H1 (cell line): ENCODE data around the gene POPDC2.

ENCODE experiments used
- BRCA1 ChIP-seq: IDR thresholded peaks from 2 replicates; pipeline ENCODE4 v1.6.1; 2012; ENCODE audit warnings: low read depth, low read length, improper control_type of control experiment
- CBX5 ChIP-seq: fragments of 300-800, 300-1000 bp; sonication (generic); IDR thresholded peaks from 2 replicates; pipeline ENCODE4 v1.7.1; 2016; ENCODE audit warnings: antibody characterized with exemption, low read length, low read depth
- CEBPB ChIP-seq: IDR thresholded peaks from 2 replicates; pipeline ENCODE4 v1.6.1; 2012; ENCODE audit warnings: low read depth, low read length
- CHD2 ChIP-seq: IDR thresholded peaks from 2 replicates; pipeline ENCODE4 v1.6.1; 2012; ENCODE audit warnings: low read length, improper control_type of control experiment
- CTCF ChIP-seq, 3 experiments: IDR thresholded peaks; 1 replicate in 2 of 3; 2 replicates in 1 of 3; pipeline versions ENCODE4 v1.5.1 to v1.6.1; 2011; ENCODE audit warnings: low read length in 3 of 3, mild to moderate bottlenecking in 3 of 3, inconsistent platforms in 2 of 3, low read depth in 1 of 3, moderate library complexity in 1 of 3; ENCODE audit not compliant: insufficient read depth in 1 of 3; ENCODE audit errors: control extremely low read depth in 1 of 3
- EP300 ChIP-seq, 2 experiments: IDR thresholded peaks; 1 replicate in 1 of 2; 2 replicates in 1 of 2; pipeline ENCODE4 v1.6.1; 2011 to 2012; ENCODE audit warnings: low read depth in 2 of 2, low read length in 2 of 2, mild to moderate bottlenecking in 2 of 2, borderline replicate concordance in 1 of 2, inconsistent platforms in 1 of 2, moderate library complexity in 1 of 2
- EZH2 ChIP-seq: fragments of 200-600 bp; sonication (generic); IDR thresholded peaks from 2 replicates; pipeline ENCODE4 v1.7.1; 2012; ENCODE audit warnings: low read depth, mild to moderate bottlenecking, moderate library complexity, low read length, inconsistent platforms; ENCODE audit not compliant: severe bottlenecking
- FOSL1 ChIP-seq: IDR thresholded peaks from 2 replicates; pipeline ENCODE4 v1.6.1; 2011; ENCODE audit warnings: mild to moderate bottlenecking, low read depth, low read length, moderate library complexity; ENCODE audit not compliant: insufficient read depth
- MAX ChIP-seq: IDR thresholded peaks from 2 replicates; pipeline ENCODE4 v1.6.1; 2012; ENCODE audit warnings: inconsistent platforms
- POLR2A ChIP-seq, 2 experiments: IDR thresholded peaks; 1 replicate in 1 of 2; 2 replicates in 1 of 2; pipeline ENCODE4 v1.6.1; 2011; ENCODE audit warnings: low read depth in 2 of 2, low read length in 2 of 2, mild to moderate bottlenecking in 2 of 2; ENCODE audit errors: control extremely low read depth in 1 of 2
- POLR2AphosphoS5 ChIP-seq: IDR thresholded peaks from 2 replicates; pipeline ENCODE4 v1.6.1; 2011; ENCODE audit warnings: low read depth, low read length
- RAD21 ChIP-seq, 2 experiments: IDR thresholded peaks in 1 of 2; conservative IDR thresholded peaks in 1 of 2; 2 replicates each; pipeline ENCODE4 v1.6.1; 2011; ENCODE audit warnings: low read depth in 2 of 2, low read length in 2 of 2, improper control_type of control experiment in 1 of 2, inconsistent platforms in 1 of 2, mild to moderate bottlenecking in 1 of 2, moderate library complexity in 1 of 2
- SIN3A ChIP-seq, 2 experiments: IDR thresholded peaks in 1 of 2; conservative IDR thresholded peaks in 1 of 2; 2 replicates each; pipeline ENCODE4 v1.6.1; 2011 to 2012; ENCODE audit warnings: low read length in 2 of 2, improper control_type of control experiment in 1 of 2, low read depth in 1 of 2, mild to moderate bottlenecking in 1 of 2
- TEAD4 ChIP-seq: IDR thresholded peaks from 2 replicates; pipeline ENCODE4 v1.6.1; 2012; ENCODE audit warnings: low read depth, low read length, inconsistent platforms, mixed read lengths

- TF ChIP-seq POLR2AphosphoS5: no peak
- no peak for TF ChIP-seq TEAD4
- no peak for TF ChIP-seq POLR2A (IDR thresholded peaks at IDR 0.05; ENCODE audit: control extremely low read depth in 1 of 2, low read depth in 2 of 2, low read length in 2 of 2)
- no peak for TF ChIP-seq CBX5
- TF ChIP-seq CTCF (IDR thresholded peaks at IDR 0.05; ENCODE audit: control extremely low read depth in 1 of 3, insufficient read depth in 1 of 3, low read depth in 1 of 3, low read length in 3 of 3): no peak
- no peak for TF ChIP-seq CEBPB
- TF ChIP-seq SIN3A (conservative IDR thresholded peaks at IDR 0.05 in 1 of 2, IDR thresholded peaks at IDR 0.05 in 1 of 2; ENCODE audit: low read depth in 1 of 2, low read length in 2 of 2): no peak
- no peak for TF ChIP-seq EZH2
- no peak for TF ChIP-seq MAX
- TF ChIP-seq EP300 (IDR thresholded peaks at IDR 0.05; ENCODE audit: borderline replicate concordance in 1 of 2, low read depth in 2 of 2, low read length in 2 of 2): no peak
- TF ChIP-seq CHD2: no peak
- no peak for TF ChIP-seq RAD21 (IDR thresholded peaks at IDR 0.05 in 1 of 2, conservative IDR thresholded peaks at IDR 0.05 in 1 of 2; ENCODE audit: low read depth in 2 of 2, low read length in 2 of 2)
- no peak for TF ChIP-seq FOSL1
- no peak for TF ChIP-seq BRCA1
These were observed 4.0 kb upstream of the POPDC2 start for GRCh38 chr3:119664370-119664769.
